ENCODE results near the gene SFXN1.

- TF ChIP-seq POLR2AphosphoS5 (IDR thresholded peaks at IDR 0.05; ENCODE audit: low read depth, low read length) (no peak), POLR2A (IDR thresholded peaks at IDR 0.05; ENCODE audit: low read depth, low read length) (no peak)
These were observed 7.2 kb upstream of the SFXN1 start for GRCh38 chr5:175471196-175471595.

All from GM12892 (cell line).